Neural cell (in vitro differentiated cells): ENCODE results near the gene CRTC3. TPM values are rescaled to one million over a fixed set of nuclear protein-coding genes. Genes with fewer than 3 reads are reported as not detected.

Source experiments
- H2AFZ ChIP-seq: fragments of 200-600, 300-800 bp; sonication (generic), shearing (Covaris generic); 2 replicates; pipeline ENCODE4 v1.6.0; 2014; ENCODE audit warnings: low read depth, mild to moderate bottlenecking, antibody characterized with exemption, low read length, moderate library complexity
- H3F3A ChIP-seq: fragments of 200-600 bp; shearing (Covaris generic); 2 replicates; pipeline ENCODE4 v1.6.1; 2016; ENCODE audit warnings: mild to moderate bottlenecking, moderate library complexity, mixed read lengths, antibody characterized with exemption, low read length; ENCODE audit not compliant: insufficient read depth, poor library complexity, severe bottlenecking
- H3K27ac ChIP-seq: fragments of 200-600, 300-800 bp; sonication (generic), shearing (Covaris generic); 2 replicates; pipeline ENCODE4 v1.5.1; 2014; ENCODE audit warnings: mild to moderate bottlenecking, low read length, moderate library complexity
- H3K27me3 ChIP-seq: fragments of 300-800, 200-600 bp; sonication (generic), shearing (Covaris generic); 2 replicates; pipeline ENCODE4 v1.6.0; 2014; ENCODE audit warnings: mild to moderate bottlenecking, low read depth, low read length, moderate library complexity; ENCODE audit not compliant: insufficient read depth
- H3K36me3 ChIP-seq: fragments of 300-800, 200-600 bp; sonication (generic), shearing (Covaris generic); 2 replicates; pipeline ENCODE4 v1.5.1; 2014; ENCODE audit warnings: mild to moderate bottlenecking, antibody characterized with exemption, low read length, moderate library complexity; ENCODE audit not compliant: insufficient read depth
- H3K4me2 ChIP-seq: fragments of 300-800, 200-600 bp; sonication (generic), shearing (Covaris generic); 2 replicates; pipeline ENCODE4 v1.6.0; 2014; ENCODE audit warnings: mild to moderate bottlenecking, low read length
- H3K4me3 ChIP-seq: fragments of 300-800, 200-600 bp; sonication (generic), shearing (Covaris generic); 2 replicates; pipeline ENCODE4 v1.5.1; 2014; ENCODE audit warnings: mild to moderate bottlenecking, low read length, moderate library complexity
- H3K79me2 ChIP-seq: fragments of 200-600 bp; shearing (Covaris generic); replicated peaks from 2 replicates; pipeline ENCODE4 v1.6.0; 2014; ENCODE audit warnings: mild to moderate bottlenecking, low read length, moderate library complexity; ENCODE audit not compliant: insufficient read depth
- H3K9ac ChIP-seq: fragments of 300-800, 200-600 bp; sonication (generic), shearing (Covaris generic); 2 replicates; pipeline ENCODE4 v1.6.1; 2016; ENCODE audit warnings: mild to moderate bottlenecking, low read length, mixed read lengths
- H3K9me2 ChIP-seq: fragments of 200-600 bp; shearing (Covaris generic); 2 replicates; pipeline ENCODE4 v1.6.1; 2016; ENCODE audit warnings: mild to moderate bottlenecking, low read length, mixed read lengths; ENCODE audit not compliant: insufficient read depth
- H3K9me3 ChIP-seq: fragments of 200-600, 300-800 bp; sonication (generic), shearing (Covaris generic); 2 replicates; pipeline ENCODE4 v1.6.1; 2016; ENCODE audit warnings: mild to moderate bottlenecking, mixed run types, low read length, moderate library complexity, mixed read lengths
- H4K20me1 ChIP-seq: fragments of 200-600 bp; shearing (Covaris generic); 2 replicates; pipeline ENCODE4 v1.6.1; 2016; ENCODE audit warnings: mild to moderate bottlenecking, mixed run types; ENCODE audit not compliant: insufficient read depth
- EP300 ChIP-seq: fragments of 450-650 bp; conservative IDR thresholded peaks from 2 replicates; pipeline ENCODE4 v1.6.1; 2014; ENCODE audit warnings: antibody characterized with exemption, mild to moderate bottlenecking, moderate library complexity; ENCODE audit not compliant: poor library complexity, severe bottlenecking
- EZH2 ChIP-seq: fragments of 200-600, 300-800 bp; shearing (Covaris generic), sonication (generic); IDR thresholded peaks from 2 replicates; pipeline ENCODE4 v1.6.1; 2014; ENCODE audit warnings: antibody characterized with exemption, low read length, borderline replicate concordance, mild to moderate bottlenecking; ENCODE audit not compliant: insufficient read depth, poor library complexity, severe bottlenecking
- MXI1 ChIP-seq: fragments of 450-650 bp; conservative IDR thresholded peaks from 2 replicates; pipeline ENCODE4 v1.6.1; 2014; ENCODE audit warnings: antibody characterized with exemption, mild to moderate bottlenecking; ENCODE audit not compliant: poor library complexity, severe bottlenecking
- POLR2AphosphoS5 ChIP-seq: IDR thresholded peaks from 2 replicates; pipeline ENCODE4 v1.6.1; 2012
- RAD21 ChIP-seq: fragments of 450-650 bp; conservative IDR thresholded peaks from 2 replicates; pipeline ENCODE4 v1.6.1; 2014; ENCODE audit warnings: antibody characterized with exemption, mild to moderate bottlenecking, moderate library complexity
- SMC3 ChIP-seq: fragments of 450-650 bp; conservative IDR thresholded peaks from 2 replicates; pipeline ENCODE4 v1.6.1; 2014; ENCODE audit warnings: antibody characterized with exemption, mild to moderate bottlenecking, moderate library complexity; ENCODE audit not compliant: poor library complexity
- TAF1 ChIP-seq: IDR thresholded peaks from 2 replicates; pipeline ENCODE4 v1.6.1; 2012; ENCODE audit warnings: low read depth
- polyA plus RNA-seq: library from polyadenylated mRNA; depleted of rRNA; stranded (reverse); fragments of >200 nt; gene quantifications from 2 replicates; pipeline ENCODE4 v1.2.3, GENCODE V29; 2014
- TF ChIP-seq, protein P1 (sequence below): IDR thresholded peaks from 2 replicates; pipeline ENCODE4 v1.6.1; 2012; ENCODE audit warnings: borderline replicate concordance
- TF ChIP-seq, protein P2 (sequence below): fragments of 450-650 bp; IDR thresholded peaks from 2 replicates; pipeline ENCODE4 v1.5.1; 2014; ENCODE audit warnings: antibody characterized with exemption, mild to moderate bottlenecking, moderate library complexity; ENCODE audit not compliant: poor library complexity, severe bottlenecking

Gene CRTC3
- polyA plus RNA-seq, 1 donor from 2014 or later, result 5.5 TPM

DNA sequence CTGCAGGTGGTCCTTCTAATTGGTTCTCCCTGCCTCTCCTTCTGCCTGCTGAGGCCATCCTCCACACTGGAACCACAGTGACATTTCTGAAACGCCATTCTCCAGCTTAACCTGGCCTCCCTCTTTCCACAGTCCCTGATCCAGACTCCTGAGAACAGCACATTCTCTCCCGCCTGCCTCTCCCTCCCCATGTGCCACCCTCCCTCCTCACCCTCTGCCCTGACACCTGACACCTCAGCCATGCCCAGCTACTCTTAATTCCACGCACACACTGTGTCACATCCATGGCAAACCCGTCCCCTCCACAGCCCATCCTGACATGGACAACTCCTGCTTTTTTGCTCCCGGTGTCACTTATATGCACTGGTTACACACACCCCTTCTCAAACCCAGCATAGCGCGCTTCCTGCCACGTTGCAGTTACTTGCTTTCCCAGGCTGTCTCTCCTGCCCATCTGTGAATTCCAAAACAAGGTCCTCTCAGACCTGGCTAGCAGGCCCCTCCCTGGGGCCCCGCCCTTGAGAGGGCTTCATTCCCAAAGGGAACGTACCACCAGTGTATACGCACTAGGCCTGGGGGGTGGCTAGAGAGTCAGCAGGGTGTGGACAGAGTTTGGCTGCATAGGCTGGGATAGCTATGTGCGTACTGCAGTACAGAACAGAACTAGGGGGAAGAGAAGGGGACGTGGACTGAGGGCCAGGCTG lies 94.7 kb downstream of the CRTC3 start:
- Histone ChIP-seq H3K4me3 (no peak overlapping the region), H3K79me2 (no peaks in the 10 kb centered on the region), H3K9ac (no peak overlapping the region), H3K9me2 (no peaks in the 10 kb centered on the region), H3K4me2 (no peak overlapping the region), H3K36me3 (peaks cover 7% of the 10 kb centered on the region), H3F3A (no peaks in the 10 kb centered on the region), H3K27ac (no peak overlapping the region), H2AFZ (no peak overlapping the region), H3K9me3 (no peaks in the 10 kb centered on the region), H4K20me1 (no peaks in the 10 kb centered on the region), H3K27me3 (no peaks in the 10 kb centered on the region)
- TF ChIP-seq, protein P1, sequence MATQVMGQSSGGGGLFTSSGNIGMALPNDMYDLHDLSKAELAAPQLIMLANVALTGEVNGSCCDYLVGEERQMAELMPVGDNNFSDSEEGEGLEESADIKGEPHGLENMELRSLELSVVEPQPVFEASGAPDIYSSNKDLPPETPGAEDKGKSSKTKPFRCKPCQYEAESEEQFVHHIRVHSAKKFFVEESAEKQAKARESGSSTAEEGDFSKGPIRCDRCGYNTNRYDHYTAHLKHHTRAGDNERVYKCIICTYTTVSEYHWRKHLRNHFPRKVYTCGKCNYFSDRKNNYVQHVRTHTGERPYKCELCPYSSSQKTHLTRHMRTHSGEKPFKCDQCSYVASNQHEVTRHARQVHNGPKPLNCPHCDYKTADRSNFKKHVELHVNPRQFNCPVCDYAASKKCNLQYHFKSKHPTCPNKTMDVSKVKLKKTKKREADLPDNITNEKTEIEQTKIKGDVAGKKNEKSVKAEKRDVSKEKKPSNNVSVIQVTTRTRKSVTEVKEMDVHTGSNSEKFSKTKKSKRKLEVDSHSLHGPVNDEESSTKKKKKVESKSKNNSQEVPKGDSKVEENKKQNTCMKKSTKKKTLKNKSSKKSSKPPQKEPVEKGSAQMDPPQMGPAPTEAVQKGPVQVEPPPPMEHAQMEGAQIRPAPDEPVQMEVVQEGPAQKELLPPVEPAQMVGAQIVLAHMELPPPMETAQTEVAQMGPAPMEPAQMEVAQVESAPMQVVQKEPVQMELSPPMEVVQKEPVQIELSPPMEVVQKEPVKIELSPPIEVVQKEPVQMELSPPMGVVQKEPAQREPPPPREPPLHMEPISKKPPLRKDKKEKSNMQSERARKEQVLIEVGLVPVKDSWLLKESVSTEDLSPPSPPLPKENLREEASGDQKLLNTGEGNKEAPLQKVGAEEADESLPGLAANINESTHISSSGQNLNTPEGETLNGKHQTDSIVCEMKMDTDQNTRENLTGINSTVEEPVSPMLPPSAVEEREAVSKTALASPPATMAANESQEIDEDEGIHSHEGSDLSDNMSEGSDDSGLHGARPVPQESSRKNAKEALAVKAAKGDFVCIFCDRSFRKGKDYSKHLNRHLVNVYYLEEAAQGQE, result no peak
- TF ChIP-seq RAD21 (no peak), EZH2 (no peak), SMC3 (no peak), TAF1 (no peak), MXI1 (no peak), POLR2AphosphoS5 (no peak), EP300 (no peak)
- TF ChIP-seq, protein P2, sequence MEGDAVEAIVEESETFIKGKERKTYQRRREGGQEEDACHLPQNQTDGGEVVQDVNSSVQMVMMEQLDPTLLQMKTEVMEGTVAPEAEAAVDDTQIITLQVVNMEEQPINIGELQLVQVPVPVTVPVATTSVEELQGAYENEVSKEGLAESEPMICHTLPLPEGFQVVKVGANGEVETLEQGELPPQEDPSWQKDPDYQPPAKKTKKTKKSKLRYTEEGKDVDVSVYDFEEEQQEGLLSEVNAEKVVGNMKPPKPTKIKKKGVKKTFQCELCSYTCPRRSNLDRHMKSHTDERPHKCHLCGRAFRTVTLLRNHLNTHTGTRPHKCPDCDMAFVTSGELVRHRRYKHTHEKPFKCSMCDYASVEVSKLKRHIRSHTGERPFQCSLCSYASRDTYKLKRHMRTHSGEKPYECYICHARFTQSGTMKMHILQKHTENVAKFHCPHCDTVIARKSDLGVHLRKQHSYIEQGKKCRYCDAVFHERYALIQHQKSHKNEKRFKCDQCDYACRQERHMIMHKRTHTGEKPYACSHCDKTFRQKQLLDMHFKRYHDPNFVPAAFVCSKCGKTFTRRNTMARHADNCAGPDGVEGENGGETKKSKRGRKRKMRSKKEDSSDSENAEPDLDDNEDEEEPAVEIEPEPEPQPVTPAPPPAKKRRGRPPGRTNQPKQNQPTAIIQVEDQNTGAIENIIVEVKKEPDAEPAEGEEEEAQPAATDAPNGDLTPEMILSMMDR, result no peak

DNA sequence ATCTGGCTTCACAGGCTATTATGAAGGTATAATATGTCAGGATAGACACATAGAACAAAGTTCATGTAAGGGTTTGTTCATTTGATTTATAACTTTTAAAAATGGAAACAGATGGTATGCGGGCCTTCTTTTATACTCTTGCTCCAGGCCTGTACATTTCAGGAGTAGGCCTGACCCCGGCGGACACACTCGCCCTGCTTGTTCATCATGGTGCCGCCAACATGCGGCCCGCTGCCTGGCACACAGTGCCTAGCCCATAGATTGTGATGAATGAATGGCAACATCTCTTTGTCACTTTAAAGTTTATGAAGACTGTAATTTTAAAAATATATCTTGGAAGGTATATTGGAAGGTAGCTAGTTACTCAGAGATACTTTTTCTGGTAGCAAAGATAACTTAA lies 95.3 kb downstream of the CRTC3 start:
- Histone ChIP-seq H3F3A (no peaks in the 10 kb centered on the region), H3K9ac (no peak overlapping the region), H3K36me3 (peaks cover 7% of the 10 kb centered on the region), H3K27me3 (no peaks in the 10 kb centered on the region), H3K9me3 (no peaks in the 10 kb centered on the region), H3K27ac (no peak overlapping the region), H4K20me1 (no peaks in the 10 kb centered on the region), H3K79me2 (no peaks in the 10 kb centered on the region), H3K4me3 (no peak overlapping the region), H2AFZ (no peak overlapping the region), H3K9me2 (no peaks in the 10 kb centered on the region), H3K4me2 (no peak overlapping the region)
- TF ChIP-seq RAD21 (no peak), EP300 (no peak), EZH2 (no peak), POLR2AphosphoS5 (no peak), MXI1 (no peak), SMC3 (no peak), TAF1 (no peak)
- TF ChIP-seq, protein P2, result no peak
- TF ChIP-seq, protein P1, result no peak
